WTC11 (cell line): ENCODE measurements around the gene NCOA1. TPM values are rescaled to one million over a fixed set of nuclear protein-coding genes. Genes with fewer than 3 reads are reported as not detected.

ENCODE experiments used
- ATAC-seq: fragments of 200-7000 bp; cut with Tn5 transposase; 2 replicates; pipeline ENCODE4 v1.10.0; 2021; ENCODE audit warnings: mild to moderate bottlenecking, moderate library complexity
- CTCF ChIA-PET: fragments of 300-600 bp; sonication (Branson Sonifier 250); formaldehyde crosslinking; loops from one replicate; lab custom pipeline; 2021; ENCODE audit warnings: antibody characterized with exemption; lab: Charles Lee
- POLR2A ChIA-PET: fragments of 350-600 bp; sonication (Branson Sonifier 250); formaldehyde crosslinking; loops from one replicate; lab custom pipeline; 2021; ENCODE audit warnings: antibody characterized with exemption; lab: Charles Lee
- DNase-seq: peaks from one replicate; pipeline ENCODE4 v3.0.0; 2021; ENCODE audit warnings: low spot score
- H3K27ac Mint-ChIP-seq: 2 replicates; pipeline ENCODE4 v1.8.0; 2021; ENCODE audit warnings: mixed read lengths
- H3K27me3 Mint-ChIP-seq: 2 replicates; pipeline ENCODE4 v1.8.0; 2021; ENCODE audit warnings: low read depth, mild to moderate bottlenecking, moderate library complexity, mixed read lengths
- H3K36me3 Mint-ChIP-seq: 2 replicates; pipeline ENCODE4 v1.8.0; 2021; ENCODE audit warnings: mixed read lengths
- H3K4me1 Mint-ChIP-seq: 2 replicates; pipeline ENCODE4 v1.8.0; 2022; ENCODE audit warnings: mixed read lengths
- H3K4me3 Mint-ChIP-seq: 2 replicates; pipeline ENCODE4 v1.8.0; 2021; ENCODE audit warnings: mild to moderate bottlenecking, moderate library complexity, mixed read lengths
- H3K9me3 Mint-ChIP-seq: 2 replicates; pipeline ENCODE4 v1.8.0; 2021; ENCODE audit warnings: mixed read lengths
- AFF4 ChIP-seq: sonication (generic); formaldehyde crosslinking; IDR thresholded peaks from 2 replicates; pipeline ENCODE4 v1.8.1; 2023; ENCODE audit warnings: mild to moderate bottlenecking, missing genetic modification reagents, borderline replicate concordance
- ATF1 ChIP-seq: sonication (generic); formaldehyde crosslinking; IDR thresholded peaks from 2 replicates; pipeline ENCODE4 v1.8.1; 2023; ENCODE audit warnings: mild to moderate bottlenecking, moderate library complexity, missing genetic modification reagents
- CREB1 ChIP-seq: sonication (generic); formaldehyde crosslinking; IDR thresholded peaks from 2 replicates; pipeline ENCODE4 v1.8.0; 2023; ENCODE audit warnings: mild to moderate bottlenecking, missing genetic modification reagents
- CREM ChIP-seq: sonication (generic); formaldehyde crosslinking; IDR thresholded peaks from 2 replicates; pipeline ENCODE4 v1.8.1; 2022; ENCODE audit warnings: mild to moderate bottlenecking, missing genetic modification reagents, moderate library complexity
- EMX1 ChIP-seq: fragments of 250-450 bp; sonication (Bioruptor Pico); IDR thresholded peaks from 2 replicates; pipeline ENCODE4 v1.8.0; 2021; ENCODE audit warnings: mild to moderate bottlenecking
- ETV6 ChIP-seq: sonication (generic); formaldehyde crosslinking; IDR thresholded peaks from 2 replicates; pipeline ENCODE4 v1.8.1; 2022; ENCODE audit warnings: mild to moderate bottlenecking, missing genetic modification reagents
- FOXP1 ChIP-seq: sonication (generic); formaldehyde crosslinking; IDR thresholded peaks from 2 replicates; pipeline ENCODE4 v1.8.0; 2022; ENCODE audit warnings: missing genetic modification reagents, mild to moderate bottlenecking, moderate library complexity, borderline replicate concordance
- GABPB1 ChIP-seq: sonication (generic); formaldehyde crosslinking; IDR thresholded peaks from 2 replicates; pipeline ENCODE4 v1.8.1; 2023; ENCODE audit warnings: mild to moderate bottlenecking, missing genetic modification reagents
- JAZF1 ChIP-seq: fragments of 250-450 bp; sonication (Bioruptor Pico); IDR thresholded peaks from 2 replicates; pipeline ENCODE4 v1.9.0; 2021; ENCODE audit warnings: moderate library complexity, mild to moderate bottlenecking, inconsistent platforms
- KAT7 ChIP-seq: sonication (generic); formaldehyde crosslinking; IDR thresholded peaks from 2 replicates; pipeline ENCODE4 v1.8.1; 2023; ENCODE audit warnings: missing genetic modification reagents, mild to moderate bottlenecking, borderline replicate concordance
- NR3C1 ChIP-seq: sonication (generic); formaldehyde crosslinking; conservative IDR thresholded peaks from 2 replicates; pipeline ENCODE4 v1.8.1; 2023; ENCODE audit warnings: low read depth, mild to moderate bottlenecking, missing genetic modification reagents
- OVOL2 ChIP-seq: fragments of 250-450 bp; sonication (Bioruptor Pico); IDR thresholded peaks from 2 replicates; pipeline ENCODE4 v1.9.0; 2021; ENCODE audit warnings: mild to moderate bottlenecking, borderline replicate concordance
- TEAD1 ChIP-seq: sonication (generic); formaldehyde crosslinking; IDR thresholded peaks from 2 replicates; pipeline ENCODE4 v1.8.0; 2022; ENCODE audit warnings: mild to moderate bottlenecking, missing genetic modification reagents
- TEAD4 ChIP-seq: sonication (generic); formaldehyde crosslinking; IDR thresholded peaks from 2 replicates; pipeline ENCODE4 v1.8.0; 2022; ENCODE audit warnings: mild to moderate bottlenecking, missing genetic modification reagents
- ZBTB21 ChIP-seq: sonication (generic); formaldehyde crosslinking; IDR thresholded peaks from 2 replicates; pipeline ENCODE4 v1.8.1; 2023; ENCODE audit warnings: mild to moderate bottlenecking, missing genetic modification reagents, borderline replicate concordance
- ZNF138 ChIP-seq: sonication (generic); formaldehyde crosslinking; conservative IDR thresholded peaks from 2 replicates; pipeline ENCODE4 v1.8.1; 2022; ENCODE audit warnings: mild to moderate bottlenecking, moderate library complexity, missing genetic modification reagents
- ZNF317 ChIP-seq: sonication (generic); formaldehyde crosslinking; IDR thresholded peaks from 2 replicates; pipeline ENCODE4 v1.8.1; 2023; ENCODE audit warnings: low read depth, mild to moderate bottlenecking, moderate library complexity, missing genetic modification reagents, borderline replicate concordance
- ZNF671 ChIP-seq: fragments of 250-450 bp; sonication (Bioruptor Pico); IDR thresholded peaks from 2 replicates; pipeline ENCODE4 v1.8.0; 2021; ENCODE audit warnings: mild to moderate bottlenecking
- total RNA-seq: library from RNA; stranded (reverse); gene quantifications from 3 replicates; pipeline ENCODE4 v1.2.3, GENCODE V29; 2021
- TF ChIP-seq, protein P1 (sequence below): sonication (generic); formaldehyde crosslinking; IDR thresholded peaks from 2 replicates; pipeline ENCODE4 v1.8.0; 2022; ENCODE audit warnings: missing genetic modification reagents
- TF ChIP-seq, protein P2 (sequence below): sonication (generic); formaldehyde crosslinking; IDR thresholded peaks from 2 replicates; pipeline ENCODE4 v1.8.1; 2022; ENCODE audit warnings: missing genetic modification reagents, borderline replicate concordance
- TF ChIP-seq, protein P3 (sequence below): sonication (generic); formaldehyde crosslinking; IDR thresholded peaks from 2 replicates; pipeline ENCODE4 v1.8.0; 2022; ENCODE audit warnings: mild to moderate bottlenecking, missing genetic modification reagents
- TF ChIP-seq, protein P4 (sequence below): fragments of 250-450 bp; sonication (Bioruptor Pico); IDR thresholded peaks from 2 replicates; pipeline ENCODE4 v1.9.0; 2021; ENCODE audit warnings: mild to moderate bottlenecking

NCOA1 gene
- total RNA-seq, 1 experiment from 2014 or later = 16.9 TPM

DNA sequence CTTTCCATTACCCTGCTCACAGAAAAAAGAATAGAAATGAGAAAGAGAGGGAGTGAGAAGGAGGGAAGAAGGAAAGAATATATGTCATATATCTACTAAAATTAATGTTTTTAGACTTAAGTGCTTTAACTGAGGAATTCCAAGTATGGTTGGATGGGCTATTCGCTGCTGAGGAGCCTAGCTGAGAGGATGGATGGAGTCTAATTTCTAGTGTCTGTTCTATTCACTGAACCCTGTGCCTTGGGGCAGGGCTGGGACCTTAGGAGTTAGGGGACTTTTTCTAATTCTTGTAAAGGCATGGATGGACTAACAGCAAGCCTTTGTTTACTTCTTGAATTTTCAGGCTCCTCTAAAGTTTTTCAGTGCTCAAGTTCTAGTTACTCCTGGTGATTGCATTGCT is 192.4 kb downstream of the NCOA1 start:
- no peaks in the 10 kb centered on the region for H3K4me1 Mint-ChIP-seq
- CTCF ChIA-PET = no interaction called here
- H3K9me3 Mint-ChIP-seq = peaks cover 5% of the 10 kb centered on the region
- peaks cover 4% of the 10 kb centered on the region; the same call in 1 of the 2 replicates for H3K36me3 Mint-ChIP-seq
- DNase-seq (no peak), ATAC-seq (no peak)
- TF ChIP-seq ZNF138 = no peak
- TF ChIP-seq, protein P1, sequence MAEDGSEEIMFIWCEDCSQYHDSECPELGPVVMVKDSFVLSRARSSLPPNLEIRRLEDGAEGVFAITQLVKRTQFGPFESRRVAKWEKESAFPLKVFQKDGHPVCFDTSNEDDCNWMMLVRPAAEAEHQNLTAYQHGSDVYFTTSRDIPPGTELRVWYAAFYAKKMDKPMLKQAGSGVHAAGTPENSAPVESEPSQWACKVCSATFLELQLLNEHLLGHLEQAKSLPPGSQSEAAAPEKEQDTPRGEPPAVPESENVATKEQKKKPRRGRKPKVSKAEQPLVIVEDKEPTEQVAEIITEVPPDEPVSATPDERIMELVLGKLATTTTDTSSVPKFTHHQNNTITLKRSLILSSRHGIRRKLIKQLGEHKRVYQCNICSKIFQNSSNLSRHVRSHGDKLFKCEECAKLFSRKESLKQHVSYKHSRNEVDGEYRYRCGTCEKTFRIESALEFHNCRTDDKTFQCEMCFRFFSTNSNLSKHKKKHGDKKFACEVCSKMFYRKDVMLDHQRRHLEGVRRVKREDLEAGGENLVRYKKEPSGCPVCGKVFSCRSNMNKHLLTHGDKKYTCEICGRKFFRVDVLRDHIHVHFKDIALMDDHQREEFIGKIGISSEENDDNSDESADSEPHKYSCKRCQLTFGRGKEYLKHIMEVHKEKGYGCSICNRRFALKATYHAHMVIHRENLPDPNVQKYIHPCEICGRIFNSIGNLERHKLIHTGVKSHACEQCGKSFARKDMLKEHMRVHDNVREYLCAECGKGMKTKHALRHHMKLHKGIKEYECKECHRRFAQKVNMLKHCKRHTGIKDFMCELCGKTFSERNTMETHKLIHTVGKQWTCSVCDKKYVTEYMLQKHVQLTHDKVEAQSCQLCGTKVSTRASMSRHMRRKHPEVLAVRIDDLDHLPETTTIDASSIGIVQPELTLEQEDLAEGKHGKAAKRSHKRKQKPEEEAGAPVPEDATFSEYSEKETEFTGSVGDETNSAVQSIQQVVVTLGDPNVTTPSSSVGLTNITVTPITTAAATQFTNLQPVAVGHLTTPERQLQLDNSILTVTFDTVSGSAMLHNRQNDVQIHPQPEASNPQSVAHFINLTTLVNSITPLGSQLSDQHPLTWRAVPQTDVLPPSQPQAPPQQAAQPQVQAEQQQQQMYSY = no peak
- TF ChIP-seq TEAD1 (CRISPR knock-in tag) = no peak
- TF ChIP-seq, protein P2, sequence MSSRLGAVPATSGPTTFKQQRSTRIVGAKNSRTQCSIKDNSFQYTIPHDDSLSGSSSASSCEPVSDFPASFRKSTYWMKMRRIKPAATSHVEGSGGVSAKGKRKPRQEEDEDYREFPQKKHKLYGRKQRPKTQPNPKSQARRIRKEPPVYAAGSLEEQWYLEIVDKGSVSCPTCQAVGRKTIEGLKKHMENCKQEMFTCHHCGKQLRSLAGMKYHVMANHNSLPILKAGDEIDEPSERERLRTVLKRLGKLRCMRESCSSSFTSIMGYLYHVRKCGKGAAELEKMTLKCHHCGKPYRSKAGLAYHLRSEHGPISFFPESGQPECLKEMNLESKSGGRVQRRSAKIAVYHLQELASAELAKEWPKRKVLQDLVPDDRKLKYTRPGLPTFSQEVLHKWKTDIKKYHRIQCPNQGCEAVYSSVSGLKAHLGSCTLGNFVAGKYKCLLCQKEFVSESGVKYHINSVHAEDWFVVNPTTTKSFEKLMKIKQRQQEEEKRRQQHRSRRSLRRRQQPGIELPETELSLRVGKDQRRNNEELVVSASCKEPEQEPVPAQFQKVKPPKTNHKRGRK (CRISPR knock-in tag) = no peak
- no peak for TF ChIP-seq ZBTB21
- TF ChIP-seq, protein P3, sequence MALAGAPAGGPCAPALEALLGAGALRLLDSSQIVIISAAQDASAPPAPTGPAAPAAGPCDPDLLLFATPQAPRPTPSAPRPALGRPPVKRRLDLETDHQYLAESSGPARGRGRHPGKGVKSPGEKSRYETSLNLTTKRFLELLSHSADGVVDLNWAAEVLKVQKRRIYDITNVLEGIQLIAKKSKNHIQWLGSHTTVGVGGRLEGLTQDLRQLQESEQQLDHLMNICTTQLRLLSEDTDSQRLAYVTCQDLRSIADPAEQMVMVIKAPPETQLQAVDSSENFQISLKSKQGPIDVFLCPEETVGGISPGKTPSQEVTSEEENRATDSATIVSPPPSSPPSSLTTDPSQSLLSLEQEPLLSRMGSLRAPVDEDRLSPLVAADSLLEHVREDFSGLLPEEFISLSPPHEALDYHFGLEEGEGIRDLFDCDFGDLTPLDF (CRISPR knock-in tag) = no peak
- TF ChIP-seq EMX1 (CRISPR knock-in tag) = no peak
- TF ChIP-seq ETV6 = no peak
- no peak for TF ChIP-seq ZNF317
- TF ChIP-seq, protein P4, sequence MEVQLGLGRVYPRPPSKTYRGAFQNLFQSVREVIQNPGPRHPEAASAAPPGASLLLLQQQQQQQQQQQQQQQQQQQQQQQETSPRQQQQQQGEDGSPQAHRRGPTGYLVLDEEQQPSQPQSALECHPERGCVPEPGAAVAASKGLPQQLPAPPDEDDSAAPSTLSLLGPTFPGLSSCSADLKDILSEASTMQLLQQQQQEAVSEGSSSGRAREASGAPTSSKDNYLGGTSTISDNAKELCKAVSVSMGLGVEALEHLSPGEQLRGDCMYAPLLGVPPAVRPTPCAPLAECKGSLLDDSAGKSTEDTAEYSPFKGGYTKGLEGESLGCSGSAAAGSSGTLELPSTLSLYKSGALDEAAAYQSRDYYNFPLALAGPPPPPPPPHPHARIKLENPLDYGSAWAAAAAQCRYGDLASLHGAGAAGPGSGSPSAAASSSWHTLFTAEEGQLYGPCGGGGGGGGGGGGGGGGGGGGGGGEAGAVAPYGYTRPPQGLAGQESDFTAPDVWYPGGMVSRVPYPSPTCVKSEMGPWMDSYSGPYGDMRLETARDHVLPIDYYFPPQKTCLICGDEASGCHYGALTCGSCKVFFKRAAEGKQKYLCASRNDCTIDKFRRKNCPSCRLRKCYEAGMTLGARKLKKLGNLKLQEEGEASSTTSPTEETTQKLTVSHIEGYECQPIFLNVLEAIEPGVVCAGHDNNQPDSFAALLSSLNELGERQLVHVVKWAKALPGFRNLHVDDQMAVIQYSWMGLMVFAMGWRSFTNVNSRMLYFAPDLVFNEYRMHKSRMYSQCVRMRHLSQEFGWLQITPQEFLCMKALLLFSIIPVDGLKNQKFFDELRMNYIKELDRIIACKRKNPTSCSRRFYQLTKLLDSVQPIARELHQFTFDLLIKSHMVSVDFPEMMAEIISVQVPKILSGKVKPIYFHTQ (CRISPR knock-in tag) = no peak
- no peak for TF ChIP-seq KAT7
- TF ChIP-seq TEAD4 = no peak
- TF ChIP-seq FOXP1 (CRISPR knock-in tag) = no peak
- TF ChIP-seq OVOL2 (CRISPR knock-in tag) = no peak
- no peak for TF ChIP-seq GABPB1 (CRISPR knock-in tag)
- no peak for TF ChIP-seq CREM (CRISPR knock-in tag)
- H3K27me3 Mint-ChIP-seq = no peaks in the 10 kb centered on the region
- POLR2A ChIA-PET = no interaction called here
- H3K4me3 Mint-ChIP-seq = no peak overlapping the region
- no peak overlapping the region for H3K27ac Mint-ChIP-seq

GRCh38 chr2:24690524-24690923 is 199.5 kb downstream of the NCOA1 start:
- DNase-seq = no peak
- Mint-ChIP-seq H3K36me3 (no peaks in the 10 kb centered on the region), H3K27ac (no peak overlapping the region), H3K27me3 (no peaks in the 10 kb centered on the region), H3K4me1 (no peaks in the 10 kb centered on the region), H3K9me3 (no peaks in the 10 kb centered on the region), H3K4me3 (no peak overlapping the region)
- ChIA-PET POLR2A (no interaction called here), CTCF (no interaction called here)
- no peak for ATAC-seq
- no peak for TF ChIP-seq GABPB1 (CRISPR knock-in tag)
- no peak for TF ChIP-seq ZNF138
- no peak for TF ChIP-seq ZNF671 (CRISPR knock-in tag)
- no peak for TF ChIP-seq NR3C1 (CRISPR knock-in tag)
- TF ChIP-seq ATF1 (CRISPR knock-in tag) = no peak
- no peak for TF ChIP-seq EMX1 (CRISPR knock-in tag)
- no peak for TF ChIP-seq AFF4
- no peak for TF ChIP-seq ETV6
- TF ChIP-seq ZBTB21 = no peak
- no peak for TF ChIP-seq OVOL2 (CRISPR knock-in tag)
- no peak for TF ChIP-seq CREB1 (CRISPR knock-in tag)
- TF ChIP-seq JAZF1 (CRISPR knock-in tag) = no peak
